Mesothelial cell of epicardium (in vitro differentiated cells): ENCODE measurements around the gene AGTPBP1. TPM values are rescaled to one million over a fixed set of nuclear protein-coding genes. Genes with fewer than 3 reads are reported as not detected.

Experiments
- DNase-seq, 2 experiments: peaks; one replicate each; pipeline ENCODE4 v3.0.0; 2021; ENCODE audit warnings: low spot score in 2 of 2; ENCODE audit not compliant: unreplicated experiment in 2 of 2
- H3K27ac Mint-ChIP-seq: 2 replicates; pipeline ENCODE4 v1.8.0; 2021; ENCODE audit warnings: mixed read lengths
- H3K27me3 Mint-ChIP-seq: 2 replicates; pipeline ENCODE4 v1.8.0; 2021; ENCODE audit warnings: low read depth, mixed read lengths
- H3K36me3 Mint-ChIP-seq: 2 replicates; pipeline ENCODE4 v1.8.0; 2021; ENCODE audit warnings: mixed read lengths
- H3K4me1 Mint-ChIP-seq: 2 replicates; pipeline ENCODE4 v1.8.0; 2021; ENCODE audit warnings: mixed read lengths
- H3K4me3 Mint-ChIP-seq: 2 replicates; pipeline ENCODE4 v1.8.0; 2021; ENCODE audit warnings: mild to moderate bottlenecking, moderate library complexity, mixed read lengths
- H3K9me3 Mint-ChIP-seq: 2 replicates; pipeline ENCODE4 v1.8.0; 2021; ENCODE audit warnings: mixed read lengths
- CTCF ChIP-seq: fragments of 200-600 bp; sonication (generic); IDR thresholded peaks from one replicate; pipeline ENCODE4 v1.5.0; 2021; ENCODE audit warnings: antibody characterized with exemption; ENCODE audit not compliant: unreplicated experiment
- total RNA-seq: library from RNA; stranded (reverse); gene quantifications from 3 replicates; pipeline ENCODE4 v1.2.1, GENCODE V29; 2021

AGTPBP1 gene
- total RNA-seq, 1 donor from 2014 or later, result 26.0 TPM

GRCh38 chr9:85745203-85745602 is 3.4 kb upstream of the AGTPBP1 start:
- H3K4me1 Mint-ChIP-seq, result peaks cover 26% of the 10 kb centered on the region
- peaks cover 22% of the 10 kb centered on the region for H3K27me3 Mint-ChIP-seq
- TF ChIP-seq CTCF, result no peak
- no peak overlapping the region for H3K27ac Mint-ChIP-seq
- H3K4me3 Mint-ChIP-seq, result no peak overlapping the region
- no peaks in the 10 kb centered on the region for H3K9me3 Mint-ChIP-seq
- no peaks in the 10 kb centered on the region for H3K36me3 Mint-ChIP-seq
- no peak for DNase-seq

- DNase-seq, result no peak
- peaks cover 22% of the 10 kb centered on the region for H3K27me3 Mint-ChIP-seq
- no peak for TF ChIP-seq CTCF
- H3K36me3 Mint-ChIP-seq, result no peaks in the 10 kb centered on the region
- H3K4me3 Mint-ChIP-seq, result no peak overlapping the region
- H3K9me3 Mint-ChIP-seq, result no peaks in the 10 kb centered on the region
- H3K4me1 Mint-ChIP-seq, result peaks cover 29% of the 10 kb centered on the region
- no peak overlapping the region for H3K27ac Mint-ChIP-seq
Observed at GRCh38 chr9:85744480-85744879, 2.7 kb upstream of the AGTPBP1 start.

GRCh38 chr9:85743275-85744128 is 1.7 kb upstream of the AGTPBP1 start:
- H3K9me3 Mint-ChIP-seq, result no peaks in the 10 kb centered on the region
- no peaks in the 10 kb centered on the region for H3K36me3 Mint-ChIP-seq
- H3K27ac Mint-ChIP-seq, result peak overlapping the region; percentile 84
- peaks cover 29% of the 10 kb centered on the region for H3K4me1 Mint-ChIP-seq
- no peak for TF ChIP-seq CTCF
- H3K4me3 Mint-ChIP-seq, result peak overlapping the region; percentile 45
- DNase-seq, result no peak
- H3K27me3 Mint-ChIP-seq, result peaks cover 16% of the 10 kb centered on the region

GRCh38 chr9:85742597-85742936 is 813 bp upstream of the AGTPBP1 start:
- Mint-ChIP-seq H3K36me3 (no peaks in the 10 kb centered on the region), H3K27me3 (peaks cover 9% of the 10 kb centered on the region), H3K9me3 (no peaks in the 10 kb centered on the region), H3K4me3 (peak overlapping the region; percentile 86), H3K27ac (peak overlapping the region; percentile 94), H3K4me1 (peaks cover 29% of the 10 kb centered on the region)
- DNase-seq, result no peak
- no peak for TF ChIP-seq CTCF

- peak; percentile 28 to 55 for DNase-seq
- Mint-ChIP-seq H3K4me1 (peaks cover 29% of the 10 kb centered on the region), H3K36me3 (no peaks in the 10 kb centered on the region), H3K4me3 (peak overlapping the region; percentile 87), H3K27ac (peak overlapping the region; percentile 94), H3K27me3 (peaks cover 9% of the 10 kb centered on the region), H3K9me3 (no peaks in the 10 kb centered on the region)
- no peak for TF ChIP-seq CTCF
Observed at GRCh38 chr9:85741095-85741874, 469 bp downstream of the AGTPBP1 start.
